ENCODE measurements around the gene PLA2G1B.

- TF ChIP-seq CTCF (IDR thresholded peaks at IDR 0.05; ENCODE audit: insufficient read depth, low read length, poor library complexity, severe bottlenecking) (no peak), EZH2phosphoT487 (conservative IDR thresholded peaks at IDR 0.05; ENCODE audit: low read length) (no peak)
These were observed 31.5 kb upstream of the PLA2G1B start for GRCh38 chr12:120359128-120359527.

Data from SU-DHL-6 (cell line).